Duodenal mucosa (tissue), 2 donors: ENCODE results near the gene ANO1.

Experiments used
- H3K27ac ChIP-seq: one replicate; pipeline ENCODE4 v1.7.0; 2013; ENCODE audit warnings: low read depth, low read length
- H3K27me3 ChIP-seq, 2 donors: one replicate each; pipeline ENCODE4 v1.7.0; 2013; ENCODE audit warnings: low read length in 2 of 2, control low read depth in 1 of 2; ENCODE audit not compliant: insufficient read depth in 2 of 2, control insufficient read depth in 1 of 2
- H3K36me3 ChIP-seq, 2 donors: one replicate each; pipeline ENCODE4 v1.7.0; 2013; ENCODE audit warnings: low read length in 2 of 2, control low read depth in 1 of 2; ENCODE audit not compliant: insufficient read depth in 2 of 2, control insufficient read depth in 1 of 2
- H3K4me1 ChIP-seq, 2 donors: one replicate each; pipeline ENCODE4 v1.7.0; 2013; ENCODE audit warnings: low read length in 2 of 2, control low read depth in 1 of 2; ENCODE audit not compliant: insufficient read depth in 2 of 2, control insufficient read depth in 1 of 2
- H3K4me3 ChIP-seq, 2 donors: one replicate each; pipeline ENCODE4 v1.7.0; 2013; ENCODE audit warnings: low read length in 2 of 2, low read depth in 1 of 2
- H3K9ac ChIP-seq, 2 donors: one replicate each; pipeline ENCODE4 v1.7.0; 2013; ENCODE audit warnings: low read length in 2 of 2, low read depth in 1 of 2
- H3K9me3 ChIP-seq, 2 donors: one replicate each; pipeline ENCODE4 v1.7.0; 2013; ENCODE audit warnings: low read length in 2 of 2, control low read depth in 1 of 2; ENCODE audit not compliant: control insufficient read depth in 1 of 2

Gene ANO1

DNA sequence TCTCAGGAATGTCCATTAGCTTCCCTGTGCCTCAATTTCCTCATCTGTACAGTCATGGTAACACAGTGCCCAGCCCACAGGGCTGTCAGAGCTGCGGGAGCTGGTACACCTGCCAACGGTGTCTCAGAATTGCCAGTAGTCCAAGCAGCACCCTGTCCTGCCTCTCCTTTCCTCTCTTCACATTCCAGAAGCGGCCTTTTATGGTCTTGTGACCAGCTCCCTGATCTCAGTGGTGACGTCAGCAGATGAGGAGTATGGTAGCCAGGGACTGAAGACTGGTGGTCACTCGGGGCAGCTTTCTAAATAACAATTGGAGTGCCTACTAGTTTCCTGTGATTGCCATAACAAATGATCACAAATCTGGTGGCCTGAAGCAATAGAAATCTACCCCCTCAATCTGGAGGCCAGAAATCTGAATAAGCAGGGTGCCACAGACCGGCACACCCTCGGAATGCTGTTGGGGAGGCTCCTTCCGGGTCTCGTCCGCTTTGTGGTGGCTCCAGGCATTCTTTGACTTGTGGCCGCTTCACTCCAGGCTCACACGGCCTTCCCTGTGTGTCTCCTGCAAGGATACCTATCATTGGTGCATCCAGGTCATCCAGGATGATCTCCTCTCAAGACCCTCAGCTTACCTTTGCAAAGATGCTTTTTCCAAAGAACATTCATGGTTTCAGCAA is 127.1 kb downstream of the ANO1 start:
- peak overlapping the region; percentile 96 to 98 for H3K4me3 ChIP-seq
- no peaks in the 10 kb centered on the region for H3K27me3 ChIP-seq
- H3K27ac ChIP-seq: no peak overlapping the region
- H3K9me3 ChIP-seq: no peaks in the 10 kb centered on the region
- H3K4me1 ChIP-seq: peaks cover 27 to 41% of the 10 kb centered on the region in 2 donors
- H3K36me3 ChIP-seq: peaks cover 38 to 46% of the 10 kb centered on the region in 2 donors
- peak overlapping the region in 1 of 2 donors; percentile 97 for H3K9ac ChIP-seq

DNA sequence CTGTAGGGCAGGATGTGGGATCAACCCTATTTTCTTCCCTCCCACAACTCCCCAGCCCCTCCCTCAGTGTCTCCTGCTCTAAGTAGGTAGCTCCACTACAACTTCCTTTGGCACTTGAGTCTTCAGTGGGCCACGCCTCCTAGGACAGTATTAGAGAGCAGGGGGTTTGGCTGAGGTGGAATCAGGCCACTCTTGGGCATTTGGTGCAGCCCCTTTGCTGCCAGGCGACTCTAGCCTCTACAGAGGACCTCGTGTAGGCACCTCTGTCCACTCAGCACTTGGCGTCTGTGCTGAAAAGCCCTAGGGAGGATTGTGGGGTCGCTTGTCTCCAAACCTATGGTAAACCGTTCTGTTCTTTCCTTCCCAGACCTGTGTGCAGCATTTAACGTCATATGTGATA is 127.6 kb downstream of the ANO1 start:
- no peak overlapping the region for H3K27ac ChIP-seq
- no peaks in the 10 kb centered on the region for H3K9me3 ChIP-seq
- H3K36me3 ChIP-seq: peaks cover 38 to 46% of the 10 kb centered on the region in 2 donors
- H3K27me3 ChIP-seq: no peaks in the 10 kb centered on the region
- H3K4me3 ChIP-seq: no peak overlapping the region
- H3K4me1 ChIP-seq: peaks cover 27 to 41% of the 10 kb centered on the region in 2 donors
- H3K9ac ChIP-seq: no peak overlapping the region

- no peaks in the 10 kb centered on the region for H3K9me3 ChIP-seq
- peaks cover 27 to 41% of the 10 kb centered on the region in 2 donors for H3K4me1 ChIP-seq
- no peak overlapping the region for H3K4me3 ChIP-seq
- no peak overlapping the region for H3K9ac ChIP-seq
- no peaks in the 10 kb centered on the region for H3K27me3 ChIP-seq
- peaks cover 38 to 46% of the 10 kb centered on the region in 2 donors for H3K36me3 ChIP-seq
- no peak overlapping the region for H3K27ac ChIP-seq
These were observed 128.3 kb downstream of the ANO1 start for GRCh38 chr11:70206226-70206981.

DNA sequence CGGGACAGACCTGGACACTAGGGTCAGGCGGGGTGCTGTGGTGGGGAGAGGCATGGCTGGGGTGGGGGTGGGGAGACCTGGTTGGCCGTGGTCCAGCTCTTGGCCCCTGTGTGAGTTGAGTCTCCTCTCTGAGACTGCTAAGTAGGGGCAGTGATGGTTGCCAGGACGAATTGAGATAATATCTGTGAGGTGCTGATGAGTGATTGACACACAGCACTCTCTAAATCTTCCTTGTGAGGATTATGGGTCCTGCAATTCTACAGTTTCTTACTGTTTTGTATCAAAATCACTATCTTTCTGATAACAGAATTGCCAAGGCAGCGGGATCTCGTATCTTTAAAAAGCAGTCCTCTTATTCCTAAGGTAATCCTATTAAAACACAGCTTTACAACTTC is 128.9 kb downstream of the ANO1 start:
- Histone ChIP-seq H3K9me3 (no peaks in the 10 kb centered on the region), H3K27me3 (no peaks in the 10 kb centered on the region), H3K4me3 (no peak overlapping the region), H3K9ac (no peak overlapping the region), H3K27ac (no peak overlapping the region), H3K36me3 (peaks cover 38 to 46% of the 10 kb centered on the region in 2 donors), H3K4me1 (peaks cover 27 to 41% of the 10 kb centered on the region in 2 donors)

- no peaks in the 10 kb centered on the region for H3K9me3 ChIP-seq
- no peak overlapping the region for H3K9ac ChIP-seq
- H3K4me1 ChIP-seq: peaks cover 27 to 40% of the 10 kb centered on the region in 2 donors
- H3K36me3 ChIP-seq: peaks cover 38 to 46% of the 10 kb centered on the region in 2 donors
- no peak overlapping the region for H3K27ac ChIP-seq
- H3K4me3 ChIP-seq: no peak overlapping the region
- H3K27me3 ChIP-seq: no peaks in the 10 kb centered on the region
These were observed 129.5 kb downstream of the ANO1 start for GRCh38 chr11:70207531-70208131.

DNA sequence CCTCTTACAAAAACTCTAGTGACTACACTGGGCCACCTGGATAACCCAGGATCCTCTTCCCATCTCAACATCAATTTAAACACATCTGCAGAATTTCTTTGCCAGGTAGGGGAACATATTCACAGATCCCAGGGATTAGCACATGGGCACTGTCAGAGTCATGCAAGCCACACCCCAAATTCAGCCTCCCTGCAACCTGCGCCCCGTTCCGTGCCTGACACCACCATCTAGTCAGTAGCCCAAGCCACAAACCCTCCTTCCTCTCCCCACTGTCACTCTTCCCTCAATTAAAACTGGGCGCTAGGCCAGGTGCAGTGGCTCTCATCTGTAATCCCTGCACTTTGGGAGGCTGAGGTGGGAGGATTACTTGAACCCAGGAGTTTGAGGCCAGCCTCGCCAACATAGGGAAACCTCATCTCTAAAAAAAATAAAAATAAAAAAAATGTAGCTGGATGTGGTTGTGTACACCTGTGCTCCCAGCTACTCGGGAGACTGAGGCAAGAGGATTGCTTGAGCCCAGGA is 131.3 kb downstream of the ANO1 start:
- Histone ChIP-seq H3K27me3 (no peaks in the 10 kb centered on the region), H3K4me1 (peaks cover 17 to 36% of the 10 kb centered on the region in 2 donors), H3K9me3 (no peaks in the 10 kb centered on the region), H3K27ac (no peak overlapping the region), H3K9ac (no peak overlapping the region), H3K4me3 (no peak overlapping the region), H3K36me3 (peaks cover 38 to 46% of the 10 kb centered on the region in 2 donors)

DNA sequence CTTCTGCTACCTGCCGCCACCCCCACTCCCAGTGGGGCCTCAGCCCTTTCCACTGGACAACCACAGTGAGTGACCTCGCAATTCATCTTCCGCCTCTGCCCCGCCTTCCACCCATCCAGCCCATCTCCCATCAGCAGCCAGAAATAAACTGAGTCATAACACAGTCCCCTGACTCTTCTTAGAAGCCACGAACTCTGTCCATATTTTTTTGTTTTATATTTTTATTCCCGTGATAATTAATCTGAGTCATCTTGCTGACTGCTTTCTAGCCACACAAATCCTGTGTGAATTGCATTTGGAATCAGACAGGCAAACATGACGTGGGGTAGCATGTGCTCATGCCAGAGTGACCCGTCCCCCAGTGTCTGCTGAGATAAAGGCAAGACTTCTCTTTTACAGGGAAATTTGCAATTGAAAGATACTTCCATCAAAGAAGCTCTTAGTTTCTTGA is 132.0 kb downstream of the ANO1 start:
- peaks cover 38 to 43% of the 10 kb centered on the region in 2 donors for H3K36me3 ChIP-seq
- H3K4me3 ChIP-seq: no peak overlapping the region
- peaks cover 10 to 30% of the 10 kb centered on the region in 2 donors for H3K4me1 ChIP-seq
- no peak overlapping the region for H3K27ac ChIP-seq
- H3K27me3 ChIP-seq: no peaks in the 10 kb centered on the region
- no peaks in the 10 kb centered on the region for H3K9me3 ChIP-seq
- no peak overlapping the region for H3K9ac ChIP-seq

DNA sequence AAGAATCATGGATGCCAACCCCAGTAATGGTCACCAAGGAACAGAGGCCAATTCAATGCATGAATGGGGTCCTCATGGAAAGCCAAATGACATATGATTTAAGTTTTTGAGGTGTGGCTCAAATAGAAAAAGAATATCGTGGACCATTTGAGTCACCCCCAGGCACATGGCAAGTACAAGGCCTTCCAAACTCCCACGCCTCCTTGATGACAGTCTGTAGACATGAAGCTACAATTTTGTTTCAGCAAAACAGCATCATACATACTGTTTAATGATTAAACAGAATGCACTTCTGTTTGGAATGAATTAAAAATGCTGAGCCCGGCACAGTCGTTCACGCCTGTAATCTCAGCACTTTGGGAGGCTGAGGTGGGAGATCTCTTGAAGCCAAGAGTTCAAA is 132.4 kb downstream of the ANO1 start:
- H3K4me3 ChIP-seq: no peak overlapping the region
- no peak overlapping the region for H3K9ac ChIP-seq
- H3K27me3 ChIP-seq: no peaks in the 10 kb centered on the region
- H3K4me1 ChIP-seq: peaks cover 6 to 25% of the 10 kb centered on the region in 2 donors
- H3K27ac ChIP-seq: no peak overlapping the region
- peaks cover 34 to 40% of the 10 kb centered on the region in 2 donors for H3K36me3 ChIP-seq
- H3K9me3 ChIP-seq: no peaks in the 10 kb centered on the region

DNA sequence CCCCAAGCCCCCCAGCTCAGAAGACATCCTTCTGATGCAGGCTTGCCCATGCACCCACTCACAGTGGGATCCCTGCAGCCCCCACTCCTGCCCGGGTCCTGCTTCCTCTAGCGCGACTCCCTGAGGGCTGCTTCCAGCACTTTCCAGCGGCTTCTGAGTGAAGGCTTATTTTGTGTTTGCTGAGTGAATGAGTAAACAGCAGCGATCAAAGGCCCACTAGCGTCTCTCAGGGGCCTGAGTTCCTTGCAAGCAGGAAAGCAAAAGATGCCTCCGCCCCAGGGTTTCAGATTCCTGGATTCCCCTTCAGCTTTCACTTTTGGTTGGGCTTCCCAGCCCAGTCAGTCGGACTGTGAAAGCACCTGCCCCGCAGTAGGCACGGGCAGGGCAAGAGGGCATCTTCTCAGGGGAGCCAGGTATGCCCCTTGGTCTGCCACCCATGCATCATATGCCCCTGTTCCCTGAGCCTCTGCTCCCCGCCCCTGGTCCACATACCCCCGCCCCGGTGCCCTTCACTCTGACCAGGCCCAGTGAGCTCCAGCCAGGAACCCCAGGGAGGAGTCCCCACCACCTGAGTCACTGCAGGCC is 134.2 kb downstream of the ANO1 start:
- peaks cover 18 to 22% of the 10 kb centered on the region in 2 donors for H3K36me3 ChIP-seq
- H3K4me1 ChIP-seq: peaks cover 4 to 10% of the 10 kb centered on the region in 2 donors
- peak overlapping the region; percentile 35 to 65 for H3K4me3 ChIP-seq
- peak overlapping the region; percentile 43 to 47 for H3K9ac ChIP-seq
- H3K9me3 ChIP-seq: no peaks in the 10 kb centered on the region
- H3K27ac ChIP-seq: no peak overlapping the region
- no peaks in the 10 kb centered on the region for H3K27me3 ChIP-seq
